Measurements from ENCODE around the gene SCRN1.

SCRN1 gene

GRCh38 chr7:29886827-29887226, 102.8 kb downstream of the SCRN1 start:
- no peak overlapping the region for H3K27ac ChIP-seq
- no peaks in the 10 kb centered on the region for H3K27me3 ChIP-seq (ENCODE audit: insufficient read depth, low read depth, severe bottlenecking)
- no peaks in the 10 kb centered on the region for H3K36me3 ChIP-seq
- no peaks in the 10 kb centered on the region for H3K9me3 ChIP-seq (ENCODE audit: severe bottlenecking)
- DNase-seq: no peak
- TF ChIP-seq CTCF (IDR thresholded peaks at IDR 0.05; ENCODE audit: low read depth, low read length): no peak
- H3K4me3 ChIP-seq (ENCODE audit: low read depth, low read length): no peak overlapping the region

DNA sequence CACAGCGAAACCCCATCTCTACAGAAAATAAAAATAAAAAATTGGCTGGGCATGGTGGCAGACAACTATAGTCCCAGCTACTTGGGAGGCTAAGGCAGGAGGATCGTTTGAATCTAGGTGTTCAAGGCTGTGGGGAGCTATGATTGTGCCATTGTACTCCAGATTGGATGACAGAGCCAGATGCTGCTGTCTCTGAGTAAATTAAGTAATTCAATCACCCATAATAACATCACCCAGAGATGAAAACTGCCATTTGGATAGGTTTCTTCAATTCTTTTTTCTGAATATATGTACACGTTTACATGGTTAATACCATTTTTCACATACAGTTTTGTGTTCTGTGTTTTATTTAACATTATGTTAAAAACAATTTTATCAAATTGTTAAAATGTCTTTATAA, 104.0 kb downstream of the SCRN1 start:
- Histone ChIP-seq H3K27me3 (ENCODE audit: insufficient read depth, low read depth, severe bottlenecking) (no peaks in the 10 kb centered on the region), H3K36me3 (no peaks in the 10 kb centered on the region), H3K9me3 (ENCODE audit: severe bottlenecking) (no peaks in the 10 kb centered on the region), H3K27ac (no peak overlapping the region), H3K4me3 (ENCODE audit: low read depth, low read length) (no peak overlapping the region)
- DNase-seq: no peak
- no peak for TF ChIP-seq CTCF (IDR thresholded peaks at IDR 0.05; ENCODE audit: low read depth, low read length)

DNA sequence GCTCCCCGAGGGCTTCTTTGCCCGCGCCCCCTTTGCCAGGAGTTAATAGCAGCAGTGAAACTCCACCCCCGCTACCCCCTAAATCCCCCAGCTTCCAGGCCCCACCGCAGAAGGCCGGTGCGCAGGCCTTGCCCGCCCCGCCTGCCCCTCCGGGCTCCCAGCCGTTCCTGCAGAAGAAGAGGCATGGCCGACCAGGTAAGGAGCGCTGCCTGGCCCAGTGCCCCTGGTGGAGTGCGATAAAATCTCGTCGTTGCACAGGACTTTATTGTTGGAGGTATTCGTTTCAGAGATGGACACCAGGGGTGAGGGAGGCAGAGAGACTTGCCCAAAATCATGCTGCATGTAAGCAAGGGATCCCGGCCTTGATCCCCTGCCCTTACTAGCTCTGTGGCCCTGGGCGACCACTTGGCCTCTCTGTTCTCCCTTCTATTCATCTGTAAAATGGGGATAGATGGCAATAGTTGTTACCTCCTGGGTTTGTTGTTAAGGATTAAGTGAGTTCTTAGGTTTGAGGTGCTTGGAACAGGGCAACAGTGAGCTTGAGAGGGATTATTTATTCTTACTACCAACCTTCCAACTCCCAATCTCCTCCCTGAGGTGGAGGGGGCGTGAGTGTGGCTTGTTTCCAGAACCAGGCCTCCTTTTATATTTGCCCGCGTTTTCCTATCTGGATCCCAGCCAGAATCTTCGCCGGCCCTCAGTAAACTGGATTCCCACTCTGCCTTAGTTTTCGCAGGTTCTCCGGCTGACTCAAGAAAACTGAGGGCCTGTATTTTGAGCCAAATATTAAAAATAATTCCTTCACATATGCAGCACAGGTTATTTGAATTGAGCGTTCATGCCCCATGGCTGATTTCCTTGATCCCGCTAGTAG, 105.0 kb downstream of the SCRN1 start:
- Histone ChIP-seq H3K9me3 (ENCODE audit: severe bottlenecking) (no peaks in the 10 kb centered on the region), H3K4me3 (ENCODE audit: low read depth, low read length) (peak overlapping the region; percentile 22), H3K27me3 (ENCODE audit: insufficient read depth, low read depth, severe bottlenecking) (no peaks in the 10 kb centered on the region), H3K27ac (no peak overlapping the region; the same call in 1 of the 2 replicates), H3K36me3 (no peaks in the 10 kb centered on the region)
- TF ChIP-seq CTCF (IDR thresholded peaks at IDR 0.05; ENCODE audit: low read depth, low read length): 0 out of 2 replicates have a peak, but pooled peaks have one; percentile 33
- DNase-seq: peak; percentile 57

DNA sequence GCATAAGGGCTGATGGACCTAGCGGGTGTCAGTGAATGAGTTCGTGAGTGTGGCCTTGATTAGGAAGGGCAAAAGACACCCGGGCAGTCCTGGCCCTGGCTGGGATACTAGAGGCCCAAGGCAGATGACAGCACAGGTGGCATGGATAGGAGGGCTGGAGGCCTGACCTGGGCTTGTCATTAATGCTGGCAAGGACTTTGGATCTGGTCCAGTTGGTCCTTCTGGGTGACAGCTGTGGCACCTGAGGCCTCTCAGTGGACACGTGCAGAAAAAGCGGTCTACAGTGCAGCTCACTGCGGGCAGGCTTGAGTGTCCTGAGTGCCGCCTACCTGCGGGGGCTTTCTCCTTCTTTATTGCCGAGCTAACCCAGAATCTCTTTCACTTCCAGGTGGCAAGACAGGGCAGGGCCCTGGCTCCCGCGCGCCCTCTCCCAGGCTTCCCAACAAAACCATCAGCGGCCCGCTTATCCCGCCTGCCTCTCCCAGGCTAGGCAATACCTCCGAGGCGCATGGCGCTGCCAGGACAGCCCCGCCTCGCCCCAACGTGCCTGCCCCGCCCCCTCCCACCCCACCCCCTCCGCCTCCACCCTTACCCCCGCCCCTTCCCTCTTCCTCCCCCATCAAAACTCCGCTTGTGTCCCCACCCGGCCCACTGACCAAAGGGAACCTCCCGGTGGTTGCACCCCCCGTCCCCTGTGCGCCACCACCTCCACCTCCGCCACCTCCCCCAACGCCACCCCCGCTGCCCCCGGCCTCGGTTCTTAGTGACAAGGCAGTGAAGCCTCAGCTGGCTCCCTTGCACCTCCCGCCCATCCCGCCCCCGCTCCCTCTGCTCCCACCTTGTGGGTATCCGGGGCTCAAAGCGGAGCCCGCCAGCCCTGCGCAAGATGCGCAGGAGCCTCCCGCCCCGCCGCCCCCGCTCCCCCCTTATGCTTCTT, 105.9 kb downstream of the SCRN1 start:
- Histone ChIP-seq H3K36me3 (no peaks in the 10 kb centered on the region), H3K27me3 (ENCODE audit: insufficient read depth, low read depth, severe bottlenecking) (no peaks in the 10 kb centered on the region), H3K9me3 (ENCODE audit: severe bottlenecking) (no peaks in the 10 kb centered on the region), H3K27ac (no peak overlapping the region), H3K4me3 (ENCODE audit: low read depth, low read length) (peak overlapping the region; percentile 24)
- peak; percentile 35 for DNase-seq
- no peak for TF ChIP-seq CTCF (IDR thresholded peaks at IDR 0.05; ENCODE audit: low read depth, low read length)

GRCh38 chr7:29882481-29882880, 107.1 kb downstream of the SCRN1 start:
- H3K27ac ChIP-seq: no peak overlapping the region
- DNase-seq: no peak
- H3K4me3 ChIP-seq (ENCODE audit: low read depth, low read length): no peak overlapping the region
- no peaks in the 10 kb centered on the region for H3K36me3 ChIP-seq
- no peaks in the 10 kb centered on the region for H3K9me3 ChIP-seq (ENCODE audit: severe bottlenecking)
- no peak for TF ChIP-seq CTCF (IDR thresholded peaks at IDR 0.05; ENCODE audit: low read depth, low read length)
- no peaks in the 10 kb centered on the region for H3K27me3 ChIP-seq (ENCODE audit: insufficient read depth, low read depth, severe bottlenecking)

Measured in WERI-Rb-1 (cell line).